PC-9 (cell line): ENCODE data around the gene NLRC3.

ENCODE experiments used
- CTCF ChIP-seq: fragments of 200-600 bp; sonication (generic); conservative IDR thresholded peaks from 2 replicates; pipeline ENCODE4 v1.6.1; 2017; ENCODE audit warnings: mixed run types, antibody characterized with exemption, mild to moderate bottlenecking, moderate library complexity
- EZH2 ChIP-seq: fragments of 200-600 bp; sonication (generic); IDR thresholded peaks from 2 replicates; pipeline ENCODE4 v1.8.0; 2017; ENCODE audit warnings: antibody characterized with exemption, low read depth

- TF ChIP-seq CTCF, result no peak
- TF ChIP-seq EZH2, result no peak
Observed at GRCh38 chr16:3562914-3563480, 14.2 kb downstream of the NLRC3 start.
